Measurements from ENCODE around the gene CORO1C.
"Not testable (repeated sequence)": the region's sequence is repeated elsewhere in the genome, so short reads cannot be mapped to it uniquely, and the experiment has no call there.

Gene CORO1C

GRCh38 chr12:108744021-108744897 is 12.9 kb upstream of the CORO1C start:
- no peak for TF ChIP-seq CTCF (IDR thresholded peaks at IDR 0.05; ENCODE audit: low read depth, low read length)
- peak in 1 of 2 donors; percentile 11 for DNase-seq (ENCODE audit: low read depth in 2 of 2)

GRCh38 chr12:108738170-108738569 is 6.9 kb upstream of the CORO1C start:
- no peak overlapping the region for H3K4me3 ChIP-seq (replicated peaks in 1 of 2; ENCODE audit: low read depth in 2 of 2, low read length in 2 of 2)
- DNase-seq (ENCODE audit: low read depth in 2 of 2): peak in 1 of 2 donors; percentile 35
- TF ChIP-seq CTCF (IDR thresholded peaks at IDR 0.05; ENCODE audit: low read depth, low read length): no peak

More at GRCh38 chr12:108744021-108744897, 12.9 kb upstream of the CORO1C start:
- no peak overlapping the region for H3K4me3 ChIP-seq (replicated peaks in 1 of 2; ENCODE audit: low read depth in 2 of 2, low read length in 2 of 2)

GRCh38 chr12:108735855-108736254 is 4.5 kb upstream of the CORO1C start:
- TF ChIP-seq CTCF (IDR thresholded peaks at IDR 0.05; ENCODE audit: low read depth, low read length): no peak
- DNase-seq (ENCODE audit: low read depth in 2 of 2): no peak

GRCh38 chr12:108734200-108734906 is 3.0 kb upstream of the CORO1C start:
- H3K4me3 ChIP-seq (replicated peaks in 1 of 2; ENCODE audit: low read depth in 2 of 2, low read length in 2 of 2): no peak overlapping the region
- no peak for TF ChIP-seq CTCF (IDR thresholded peaks at IDR 0.05; ENCODE audit: low read depth, low read length)
- DNase-seq (ENCODE audit: low read depth in 2 of 2): peak; percentile 80 to 98

More at GRCh38 chr12:108735855-108736254, 4.5 kb upstream of the CORO1C start:
- no peak overlapping the region for H3K4me3 ChIP-seq (replicated peaks in 1 of 2; ENCODE audit: low read depth in 2 of 2, low read length in 2 of 2)

GRCh38 chr12:108733230-108733531 is 1.9 kb upstream of the CORO1C start:
- not testable (repeated sequence) for H3K4me3 ChIP-seq (replicated peaks in 1 of 2; ENCODE audit: low read depth in 2 of 2, low read length in 2 of 2); DNase-seq (ENCODE audit: low read depth in 2 of 2)

GRCh38 chr12:108732489-108733229 is 1.3 kb upstream of the CORO1C start:
- H3K4me3 ChIP-seq (replicated peaks in 1 of 2; ENCODE audit: low read depth in 2 of 2, low read length in 2 of 2): peak overlapping the region; percentile 43 to 64
- TF ChIP-seq CTCF (IDR thresholded peaks at IDR 0.05; ENCODE audit: low read depth, low read length): no peak
- DNase-seq (ENCODE audit: low read depth in 2 of 2): no peak
